K562 (cell line): ENCODE data around the gene LTK. TPM values are rescaled to one million over a fixed set of nuclear protein-coding genes. Genes with fewer than 3 reads are reported as not detected.

Experiments used
- CBFA2T3 ChIP-seq: fragments of 450-650 bp; IDR thresholded peaks from 2 replicates; pipeline ENCODE4 v1.6.1; 2017
- CTCF ChIP-seq, 3 experiments: IDR thresholded peaks in 2 of 3; conservative IDR thresholded peaks in 1 of 3; 2 replicates each; pipeline ENCODE4 v1.5.1; 2011 to 2012; ENCODE audit warnings: low read length in 3 of 3, mild to moderate bottlenecking in 3 of 3, control low read depth in 2 of 3, improper control_type of control experiment in 1 of 3, inconsistent platforms in 1 of 3, low read depth in 1 of 3, mixed read lengths in 1 of 3, moderate library complexity in 1 of 3; ENCODE audit not compliant: insufficient read depth in 2 of 3
- E4F1 ChIP-seq: fragments of 250-450 bp; sonication (Bioruptor Pico); IDR thresholded peaks from 2 replicates; pipeline ENCODE4 v1.5.0; 2021; ENCODE audit warnings: mild to moderate bottlenecking, borderline replicate concordance
- HNRNPUL1 ChIP-seq: fragments of 200-400 bp; formaldehyde crosslinking; IDR thresholded peaks from 2 replicates; pipeline ENCODE4 v1.6.1; 2017; ENCODE audit warnings: low read length
- JUND ChIP-seq, 2 experiments: IDR thresholded peaks; 2 replicates in 1 of 2; 3 replicates in 1 of 2; pipeline ENCODE4 v1.6.1; 2011; ENCODE audit warnings: borderline replicate concordance in 2 of 2, low read depth in 2 of 2, low read length in 2 of 2, improper control_type of control experiment in 1 of 2, missing biosample characterization in 1 of 2, missing genetic modification characterization in 1 of 2, missing genetic modification reagents in 1 of 2
- KAT2B ChIP-seq: IDR thresholded peaks from one replicate; pipeline ENCODE4 v1.6.1; 2012; ENCODE audit warnings: low read depth, mild to moderate bottlenecking, control low read depth, inconsistent platforms, low read length, moderate library complexity
- MAZ ChIP-seq, 2 experiments: fragments of 450-650 bp in 1 of 2; sonication (generic) in 1 of 2; formaldehyde crosslinking; IDR thresholded peaks in 1 of 2; conservative IDR thresholded peaks in 1 of 2; 2 replicates each; pipeline versions ENCODE4 v1.4.0 to v1.5.0; 2020; ENCODE audit warnings: mild to moderate bottlenecking in 1 of 2, missing genetic modification reagents in 1 of 2
- MEIS2 ChIP-seq: fragments of 450-650 bp; IDR thresholded peaks from 2 replicates; pipeline ENCODE4 v1.6.1; 2014; ENCODE audit warnings: mild to moderate bottlenecking; ENCODE audit not compliant: partially characterized antibody
- NBN ChIP-seq: fragments of 450-650 bp; IDR thresholded peaks from 2 replicates; pipeline ENCODE4 v1.6.1; 2016; ENCODE audit warnings: low read depth, mild to moderate bottlenecking
- NFATC3 ChIP-seq: fragments of 450-650 bp; IDR thresholded peaks from 2 replicates; pipeline ENCODE4 v1.6.1; 2017; ENCODE audit warnings: mild to moderate bottlenecking
- RFX7 ChIP-seq: fragments of 250-450 bp; sonication (Bioruptor Pico); IDR thresholded peaks from 2 replicates; pipeline ENCODE4 v1.5.1; 2021; ENCODE audit warnings: mild to moderate bottlenecking
- RNF2 ChIP-seq: sonication (generic); IDR thresholded peaks from 2 replicates; pipeline ENCODE4 v1.6.1; 2016
- TEAD4 ChIP-seq, 2 experiments: sonication (generic) in 1 of 2; formaldehyde crosslinking in 1 of 2; IDR thresholded peaks; 2 replicates each; pipeline versions ENCODE4 v1.6.1 to v1.8.0; 2012 to 2022; ENCODE audit warnings: borderline replicate concordance in 1 of 2, inconsistent platforms in 1 of 2, low read length in 1 of 2, mild to moderate bottlenecking in 1 of 2, missing genetic modification reagents in 1 of 2
- THAP12 ChIP-seq: fragments of 250-450 bp; sonication (Bioruptor Pico); IDR thresholded peaks from 2 replicates; pipeline ENCODE4 v1.9.0; 2021; ENCODE audit warnings: mild to moderate bottlenecking, inconsistent platforms
- USF1 ChIP-seq: sonication (generic); formaldehyde crosslinking; IDR thresholded peaks from 2 replicates; pipeline ENCODE4 v1.9.0; 2022; ENCODE audit warnings: mild to moderate bottlenecking, missing genetic modification reagents
- WHSC1 ChIP-seq: IDR thresholded peaks from one replicate; pipeline ENCODE4 v1.6.1; 2012; ENCODE audit warnings: low read length, control low read depth, inconsistent platforms
- ZNF146 ChIP-seq: IDR thresholded peaks from one replicate; pipeline ENCODE4 v1.6.1; 2018; ENCODE audit warnings: missing compliant biosample characterization; ENCODE audit not compliant: unreplicated experiment
- ZNF324 ChIP-seq: fragments of 250-450 bp; sonication (Bioruptor Pico); IDR thresholded peaks from 2 replicates; pipeline ENCODE4 v1.4.0; 2020; ENCODE audit warnings: mild to moderate bottlenecking
- polyA plus RNA-seq, 8 experiments: library from polyadenylated mRNA; depleted of rRNA in 4 of 8; stranded (reverse) in 5 of 8; unstranded in 3 of 8; fragments of >200 nt; fragmentation: Nextera tagmentation in 2 of 8; fragmentation: Illumina TruSeq in 1 of 8; extraction: Ambion mirVana in 2 of 8; extraction: Trizol in 1 of 8; gene quantifications; 2 replicates each; pipeline versions ENCODE4 v1.2.1 to v1.2.3, GENCODE V29; 2011 to 2014; ENCODE audit warnings: inconsistent platforms in 1 of 8, missing spikeins in 1 of 8
- total RNA-seq, 7 experiments: library from RNA; depleted of rRNA in 6 of 7; stranded (reverse); fragments of >200 nt in 6 of 7; fragmentation: Illumina TruSeq in 2 of 7; extraction: Trizol in 2 of 7; gene quantifications; 2 replicates each; pipeline versions ENCODE4 v1.2.1 to v1.2.3, GENCODE V29; 2011 to 2021; ENCODE audit warnings: low replicate concordance in 1 of 7

Gene LTK
- total and polyA plus RNA-seq, 9 of the 15 experiments (the other 6 are each of a cell fraction or from before 2014, with no cell fraction given): 0.25 to 4.4 (median 1.8) TPM

GRCh38 chr15:41557673-41558399 is 44.2 kb upstream of the LTK start (continued):
- no peak for TF ChIP-seq MEIS2
- TF ChIP-seq RFX7 (CRISPR knock-in tag): no peak
- no peak for TF ChIP-seq TEAD4 (IDR thresholded peaks at IDR 0.05; ENCODE audit: low read length)
- no peak for TF ChIP-seq TEAD4 (CRISPR knock-in tag; IDR thresholded peaks at IDR 0.05; ENCODE audit: borderline replicate concordance)
- no peak for TF ChIP-seq CBFA2T3
- TF ChIP-seq MAZ (CRISPR knock-in tag; conservative IDR thresholded peaks at IDR 0.05 in 1 of 2, IDR thresholded peaks at IDR 0.05 in 1 of 2): 0 out of 4 replicates have a peak, but pooled peaks of 1 of the 2 experiments have one; percentile 30
- TF ChIP-seq USF1 (CRISPR knock-in tag): no peak
- TF ChIP-seq E4F1 (CRISPR knock-in tag): no peak
- TF ChIP-seq ZNF146 (CRISPR knock-in tag): no peak
- no peak for TF ChIP-seq RNF2
- no peak for TF ChIP-seq ZNF324
- peak; percentile 43 for TF ChIP-seq JUND (IDR thresholded peaks at IDR 0.05; ENCODE audit: borderline replicate concordance, low read depth, low read length)
- TF ChIP-seq JUND (tag; IDR thresholded peaks at IDR 0.05; ENCODE audit: borderline replicate concordance, low read depth, low read length): no peak
- TF ChIP-seq NFATC3: no peak
- TF ChIP-seq HNRNPUL1: no peak
- TF ChIP-seq THAP12 (CRISPR knock-in tag): no peak
- TF ChIP-seq NBN: no peak
- no peak for TF ChIP-seq WHSC1
- peak; percentile 90 to 96 (median 91) for TF ChIP-seq CTCF (IDR thresholded peaks at IDR 0.05 in 2 of 3, conservative IDR thresholded peaks at IDR 0.05 in 1 of 3; ENCODE audit: insufficient read depth in 2 of 3, low read depth in 1 of 3, low read length in 3 of 3)
- no peak for TF ChIP-seq KAT2B
